ENCODE measurements around the gene NUDT5. TPM values are rescaled to one million over a fixed set of nuclear protein-coding genes. Genes with fewer than 3 reads are reported as not detected.

NUDT5 gene
- total RNA-seq, 1 experiment from 2014 or later: 117 TPM

DNA sequence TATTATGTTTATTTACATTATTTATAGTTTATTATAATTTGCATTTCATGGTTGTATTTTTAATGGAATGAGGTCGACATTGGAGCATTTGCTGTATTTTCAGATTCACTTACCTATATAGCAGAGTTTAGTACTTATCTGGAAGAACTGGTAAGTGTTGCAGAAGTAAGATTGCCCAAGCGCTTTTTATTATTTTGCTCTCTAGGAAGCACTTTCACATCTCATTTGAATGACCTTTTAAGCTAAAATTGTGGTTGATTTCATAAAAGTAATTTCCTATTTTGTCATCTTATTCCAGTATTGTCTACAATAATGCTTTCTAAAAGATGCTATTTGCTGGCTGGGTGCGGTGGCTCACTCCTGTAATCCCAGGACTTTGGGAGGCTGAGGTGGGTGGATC is 37.6 kb downstream of the NUDT5 start:
- Histone ChIP-seq H2AK5ac (ENCODE audit: insufficient read length, low read length) (no peak overlapping the region), H3K27ac (ENCODE audit: insufficient read length, low read depth, low read length) (no peak overlapping the region), H3K18ac (ENCODE audit: insufficient read length, low read depth, low read length) (no peak overlapping the region), H3K79me2 (ENCODE audit: insufficient read depth, low read length) (no peaks in the 10 kb centered on the region), H4K20me1 (ENCODE audit: control insufficient read depth, insufficient read depth, insufficient read length) (no peaks in the 10 kb centered on the region), H2BK120ac (ENCODE audit: low read depth, low read length, poor library complexity, severe bottlenecking) (no peak overlapping the region), H3K9ac (ENCODE audit: extremely low read depth, insufficient read length, low read length) (no peak overlapping the region), H2BK12ac (ENCODE audit: insufficient read length, low read depth, low read length) (no peak overlapping the region), H3K4ac (ENCODE audit: low read depth, low read length) (no peak overlapping the region), H3K23me2 (ENCODE audit: insufficient read length, low read depth, low read length, poor library complexity, severe bottlenecking) (no peaks in the 10 kb centered on the region), H3K4me1 (ENCODE audit: insufficient read depth, low read length) (no peaks in the 10 kb centered on the region), H3K14ac (ENCODE audit: insufficient read depth, low read length) (no peak overlapping the region), H2AFZ (ENCODE audit: low read length) (no peak overlapping the region), H3K23ac (ENCODE audit: insufficient read length, low read depth, low read length) (no peak overlapping the region), H4K91ac (ENCODE audit: insufficient read length, low read depth, low read length) (no peak overlapping the region), H3K27me3 (ENCODE audit: insufficient read depth, low read length) (no peaks in the 10 kb centered on the region), H4K8ac (replicated peaks; ENCODE audit: insufficient read length, low read depth, low read length) (no peak overlapping the region), H2BK5ac (ENCODE audit: insufficient read length, low read length) (no peak overlapping the region), H3K9me3 (ENCODE audit: control insufficient read depth, low read depth, low read length) (no peaks in the 10 kb centered on the region), H2BK15ac (ENCODE audit: low read depth, low read length) (no peak overlapping the region), H3K4me2 (ENCODE audit: insufficient read depth, insufficient read length, low read length) (no peak overlapping the region), H3T11ph (ENCODE audit: low read length) (no peak overlapping the region), H4K5ac (ENCODE audit: insufficient read length, low read depth, low read length) (no peak overlapping the region), H2BK20ac (ENCODE audit: low read depth, low read length, poor library complexity, severe bottlenecking) (no peak overlapping the region), H3K56ac (ENCODE audit: insufficient read length, low read depth, low read length) (no peak overlapping the region), H3K79me1 (ENCODE audit: insufficient read depth, low read depth, low read length, poor library complexity, severe bottlenecking) (no peaks in the 10 kb centered on the region)
- Mint-ChIP-seq H3K9me3 (no peaks in the 10 kb centered on the region), H3K36me3 (ENCODE audit: insufficient read depth in 1 of 3, low read depth in 3 of 3) (peaks cover 14 to 51% (median 40%) of the 10 kb centered on the region in 3 experiments; a peak in 6 of 7 replicates), H3K4me1 (peaks cover 0 to 3% of the 10 kb centered on the region in 2 experiments; a peak in 2 of 4 replicates), H3K4me3 (no peak overlapping the region), H3K27me3 (ENCODE audit: low read depth) (no peaks in the 10 kb centered on the region), H3K27ac (no peak overlapping the region; a peak in 1 of 7 replicates)
- WGBS (ENCODE audit: extremely low coverage, insufficient read length, low lambda C conversion rate): no CpG with 5 or more reads among the region's 3 CpGs
- TF ChIP-seq, protein P1, sequence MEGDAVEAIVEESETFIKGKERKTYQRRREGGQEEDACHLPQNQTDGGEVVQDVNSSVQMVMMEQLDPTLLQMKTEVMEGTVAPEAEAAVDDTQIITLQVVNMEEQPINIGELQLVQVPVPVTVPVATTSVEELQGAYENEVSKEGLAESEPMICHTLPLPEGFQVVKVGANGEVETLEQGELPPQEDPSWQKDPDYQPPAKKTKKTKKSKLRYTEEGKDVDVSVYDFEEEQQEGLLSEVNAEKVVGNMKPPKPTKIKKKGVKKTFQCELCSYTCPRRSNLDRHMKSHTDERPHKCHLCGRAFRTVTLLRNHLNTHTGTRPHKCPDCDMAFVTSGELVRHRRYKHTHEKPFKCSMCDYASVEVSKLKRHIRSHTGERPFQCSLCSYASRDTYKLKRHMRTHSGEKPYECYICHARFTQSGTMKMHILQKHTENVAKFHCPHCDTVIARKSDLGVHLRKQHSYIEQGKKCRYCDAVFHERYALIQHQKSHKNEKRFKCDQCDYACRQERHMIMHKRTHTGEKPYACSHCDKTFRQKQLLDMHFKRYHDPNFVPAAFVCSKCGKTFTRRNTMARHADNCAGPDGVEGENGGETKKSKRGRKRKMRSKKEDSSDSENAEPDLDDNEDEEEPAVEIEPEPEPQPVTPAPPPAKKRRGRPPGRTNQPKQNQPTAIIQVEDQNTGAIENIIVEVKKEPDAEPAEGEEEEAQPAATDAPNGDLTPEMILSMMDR (conservative IDR thresholded peaks at IDR 0.05): no peak
- DNase-seq: no peak

Measured in H9 (cell line).